IPS-18c (cell line): Measurements from ENCODE around the gene ATXN1.
"Not testable (repeated sequence)": the region's sequence is repeated elsewhere in the genome, so short reads cannot be mapped to it uniquely, and the experiment has no call there.

ENCODE experiments used
- H3K4me3 ChIP-seq: 2 replicates; pipeline ENCODE4 v1.7.0; 2013; ENCODE audit warnings: low read depth, mild to moderate bottlenecking, low read length, moderate library complexity; ENCODE audit not compliant: insufficient read depth
- H3K9me3 ChIP-seq: one replicate; pipeline ENCODE4 v1.6.1; 2013; ENCODE audit warnings: mild to moderate bottlenecking, low read length, moderate library complexity; ENCODE audit not compliant: control insufficient read depth, insufficient read depth

Gene ATXN1

GRCh38 chr6:16398587-16398986 lies 362.7 kb downstream of the ATXN1 start:
- H3K9me3 ChIP-seq, result no peaks in the 10 kb centered on the region
- H3K4me3 ChIP-seq, result no peak overlapping the region

- H3K9me3 ChIP-seq, result no peaks in the 10 kb centered on the region
Observed at GRCh38 chr6:16397623-16398022, 363.6 kb downstream of the ATXN1 start.

GRCh38 chr6:16396497-16397319 lies 364.6 kb downstream of the ATXN1 start:
- H3K9me3 ChIP-seq, result no peaks in the 10 kb centered on the region
- H3K4me3 ChIP-seq, result no peak overlapping the region

More at GRCh38 chr6:16397623-16398022, 363.6 kb downstream of the ATXN1 start:
- H3K4me3 ChIP-seq, result no peak overlapping the region

- H3K9me3 ChIP-seq, result no peaks in the 10 kb centered on the region
- no peak overlapping the region for H3K4me3 ChIP-seq
Observed at GRCh38 chr6:16394632-16395031, 366.6 kb downstream of the ATXN1 start.

- Histone ChIP-seq H3K4me3 (no peak overlapping the region), H3K9me3 (no peaks in the 10 kb centered on the region)
Observed at GRCh38 chr6:16393326-16393725, 367.9 kb downstream of the ATXN1 start.

- Histone ChIP-seq H3K4me3 (no peak overlapping the region), H3K9me3 (no peaks in the 10 kb centered on the region)
Observed at GRCh38 chr6:16392010-16392409, 369.2 kb downstream of the ATXN1 start.

GRCh38 chr6:16391451-16391912 lies 369.8 kb downstream of the ATXN1 start:
- Histone ChIP-seq H3K9me3 (no peaks in the 10 kb centered on the region), H3K4me3 (no peak overlapping the region)

GRCh38 chr6:16390909-16391450 lies 370.3 kb downstream of the ATXN1 start:
- not testable (repeated sequence) for H3K9me3 ChIP-seq, H3K4me3 ChIP-seq

GRCh38 chr6:16389642-16390041 lies 371.6 kb downstream of the ATXN1 start:
- Histone ChIP-seq H3K9me3 (no peaks in the 10 kb centered on the region), H3K4me3 (no peak overlapping the region)

GRCh38 chr6:16388488-16388887 lies 372.8 kb downstream of the ATXN1 start:
- Histone ChIP-seq H3K4me3 (no peak overlapping the region), H3K9me3 (no peaks in the 10 kb centered on the region)

GRCh38 chr6:16386057-16386456 lies 375.2 kb downstream of the ATXN1 start:
- Histone ChIP-seq H3K9me3 (no peaks in the 10 kb centered on the region), H3K4me3 (no peak overlapping the region)

GRCh38 chr6:16383607-16384206 lies 377.6 kb downstream of the ATXN1 start:
- H3K4me3 ChIP-seq, result no peak overlapping the region
- H3K9me3 ChIP-seq, result no peaks in the 10 kb centered on the region

GRCh38 chr6:16381968-16382367 lies 379.3 kb downstream of the ATXN1 start:
- not testable (repeated sequence) for H3K9me3 ChIP-seq, H3K4me3 ChIP-seq

- Histone ChIP-seq H3K9me3 (no peaks in the 10 kb centered on the region), H3K4me3 (no peak overlapping the region)
Observed at GRCh38 chr6:16380220-16380809, 380.9 kb downstream of the ATXN1 start.

- not testable (repeated sequence) for H3K4me3 ChIP-seq, H3K9me3 ChIP-seq
Observed at GRCh38 chr6:16378360-16378759, 382.9 kb downstream of the ATXN1 start.

- H3K9me3 ChIP-seq, result no peaks in the 10 kb centered on the region
- no peak overlapping the region for H3K4me3 ChIP-seq
Observed at GRCh38 chr6:16377470-16377869, 383.8 kb downstream of the ATXN1 start.

GRCh38 chr6:16375843-16376242 lies 385.4 kb downstream of the ATXN1 start:
- Histone ChIP-seq H3K4me3 (no peak overlapping the region), H3K9me3 (no peaks in the 10 kb centered on the region)

GRCh38 chr6:16375206-16375605 lies 386.1 kb downstream of the ATXN1 start:
- Histone ChIP-seq H3K9me3 (no peaks in the 10 kb centered on the region), H3K4me3 (no peak overlapping the region)
